Epithelial cell of proximal tubule (primary cell): ENCODE data around the gene FOXK2. TPM values are rescaled to one million over a fixed set of nuclear protein-coding genes. Genes with fewer than 3 reads are reported as not detected.
A peak's percentile ranks its signal among the peaks of the same experiment; 100 is the strongest.
"Not testable (repeated sequence)": the region's sequence is repeated elsewhere in the genome, so short reads cannot be mapped to it uniquely, and the experiment has no call there.

Experiments used
- DNase-seq: peaks from one replicate; pipeline ENCODE4 v3.0.0-alpha.2; 2011; ENCODE audit warnings: low read depth
- H3K4me3 ChIP-seq: 2 replicates; pipeline ENCODE4 v1.5.1; 2011; ENCODE audit warnings: low read depth, mild to moderate bottlenecking, low read length
- total RNA-seq: library from RNA; depleted of rRNA; stranded (reverse); fragments of >200 nt; gene quantifications from 2 replicates; pipeline ENCODE4 v1.2.3, GENCODE V29; 2015
- TF ChIP-seq, protein P1 (sequence below): conservative IDR thresholded peaks from 2 replicates; pipeline ENCODE4 v1.5.1; 2012; ENCODE audit warnings: low read depth, mild to moderate bottlenecking, low read length

FOXK2 gene
- total RNA-seq, 1 donor from 2014 or later = 33.4 TPM

DNA sequence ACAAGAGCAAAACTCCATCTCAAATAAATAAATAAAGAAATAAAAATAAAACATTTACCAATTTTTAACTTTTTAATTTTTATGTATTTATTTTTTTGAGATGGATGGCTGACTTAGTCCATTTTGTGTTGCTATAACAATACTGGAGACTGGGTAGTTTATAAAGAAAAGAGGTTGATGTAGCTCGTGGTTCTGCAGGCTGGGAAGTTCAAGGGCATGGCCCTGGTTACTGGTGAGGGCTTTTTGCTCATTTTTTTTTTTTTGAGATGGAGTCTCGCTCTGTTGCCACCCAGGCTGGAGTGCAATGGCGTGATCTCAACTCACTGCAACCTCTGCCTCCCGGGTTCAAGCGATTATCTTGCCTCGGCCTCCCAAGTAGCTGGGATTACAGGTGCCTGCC, 14.2 kb upstream of the FOXK2 start:
- TF ChIP-seq, protein P1, sequence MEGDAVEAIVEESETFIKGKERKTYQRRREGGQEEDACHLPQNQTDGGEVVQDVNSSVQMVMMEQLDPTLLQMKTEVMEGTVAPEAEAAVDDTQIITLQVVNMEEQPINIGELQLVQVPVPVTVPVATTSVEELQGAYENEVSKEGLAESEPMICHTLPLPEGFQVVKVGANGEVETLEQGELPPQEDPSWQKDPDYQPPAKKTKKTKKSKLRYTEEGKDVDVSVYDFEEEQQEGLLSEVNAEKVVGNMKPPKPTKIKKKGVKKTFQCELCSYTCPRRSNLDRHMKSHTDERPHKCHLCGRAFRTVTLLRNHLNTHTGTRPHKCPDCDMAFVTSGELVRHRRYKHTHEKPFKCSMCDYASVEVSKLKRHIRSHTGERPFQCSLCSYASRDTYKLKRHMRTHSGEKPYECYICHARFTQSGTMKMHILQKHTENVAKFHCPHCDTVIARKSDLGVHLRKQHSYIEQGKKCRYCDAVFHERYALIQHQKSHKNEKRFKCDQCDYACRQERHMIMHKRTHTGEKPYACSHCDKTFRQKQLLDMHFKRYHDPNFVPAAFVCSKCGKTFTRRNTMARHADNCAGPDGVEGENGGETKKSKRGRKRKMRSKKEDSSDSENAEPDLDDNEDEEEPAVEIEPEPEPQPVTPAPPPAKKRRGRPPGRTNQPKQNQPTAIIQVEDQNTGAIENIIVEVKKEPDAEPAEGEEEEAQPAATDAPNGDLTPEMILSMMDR = no peak
- H3K4me3 ChIP-seq = no peak overlapping the region
- no peak for DNase-seq

DNA sequence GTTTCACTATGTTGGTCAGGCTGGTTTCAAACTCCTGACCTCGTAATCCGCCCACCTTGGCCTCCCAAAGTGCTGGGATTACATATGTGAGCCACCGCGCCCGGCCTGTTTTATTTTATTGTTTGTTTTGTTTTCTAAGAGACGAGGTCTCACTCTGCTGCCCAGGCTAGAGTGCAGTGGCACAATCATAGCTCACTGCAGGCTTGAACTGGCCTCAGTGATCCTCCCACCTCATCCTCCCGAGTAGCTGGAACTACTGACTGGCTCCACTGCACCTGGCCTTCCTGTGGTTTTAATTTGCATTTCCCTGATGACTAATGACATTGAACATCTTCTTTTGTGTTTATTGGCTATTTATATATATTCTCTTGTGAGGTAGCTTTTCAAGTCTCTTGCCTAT, 13.1 kb upstream of the FOXK2 start:
- DNase-seq, H3K4me3 ChIP-seq: not testable (repeated sequence)

DNA sequence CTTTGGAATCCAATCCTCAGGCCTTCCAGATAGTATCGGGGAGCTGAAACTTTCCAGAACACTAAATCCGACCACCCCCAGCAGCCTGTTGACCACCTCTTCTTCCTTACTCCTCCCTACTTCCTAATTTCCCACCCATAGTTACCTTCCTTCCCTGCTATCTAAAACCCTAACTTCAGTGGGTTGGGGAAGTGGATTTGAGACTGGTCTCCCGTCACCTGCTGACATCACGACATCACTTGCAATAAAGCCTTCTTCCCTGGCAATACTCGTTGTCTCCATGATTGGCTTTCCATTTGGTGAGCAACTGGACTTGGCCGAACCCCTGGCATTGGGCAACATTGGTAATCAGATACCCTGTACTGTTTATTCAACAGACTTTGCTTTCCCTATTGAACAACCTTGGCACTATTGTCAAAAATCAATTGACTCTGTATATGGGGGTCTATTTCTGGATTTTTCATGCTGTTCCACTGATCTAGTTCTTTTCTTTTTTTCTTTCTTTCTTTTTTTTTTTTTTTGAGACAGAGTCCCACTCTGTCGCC, 11.8 kb upstream of the FOXK2 start:
- no peak for DNase-seq
- H3K4me3 ChIP-seq = no peak overlapping the region
- TF ChIP-seq, protein P1 = no peak

DNA sequence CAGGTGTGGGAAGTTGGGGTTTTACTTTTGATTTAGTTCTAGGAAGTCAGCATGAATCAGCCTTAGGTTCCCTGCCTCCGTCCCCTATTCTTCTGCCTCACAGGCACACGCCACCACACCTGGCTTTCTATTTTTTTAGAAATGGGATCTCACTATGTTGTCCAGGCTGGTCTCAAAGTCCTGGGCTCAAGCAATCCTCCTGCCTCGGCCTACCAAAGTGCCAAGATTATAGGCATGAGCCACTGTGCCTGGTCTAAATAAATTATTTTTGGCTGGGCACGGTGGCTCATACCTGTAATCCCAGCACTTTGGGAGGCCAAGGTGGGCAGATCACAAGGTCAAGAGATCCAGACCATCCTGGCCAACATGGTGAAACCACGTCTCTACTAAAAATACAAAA, 7.9 kb upstream of the FOXK2 start:
- H3K4me3 ChIP-seq, DNase-seq: not testable (repeated sequence)

DNA sequence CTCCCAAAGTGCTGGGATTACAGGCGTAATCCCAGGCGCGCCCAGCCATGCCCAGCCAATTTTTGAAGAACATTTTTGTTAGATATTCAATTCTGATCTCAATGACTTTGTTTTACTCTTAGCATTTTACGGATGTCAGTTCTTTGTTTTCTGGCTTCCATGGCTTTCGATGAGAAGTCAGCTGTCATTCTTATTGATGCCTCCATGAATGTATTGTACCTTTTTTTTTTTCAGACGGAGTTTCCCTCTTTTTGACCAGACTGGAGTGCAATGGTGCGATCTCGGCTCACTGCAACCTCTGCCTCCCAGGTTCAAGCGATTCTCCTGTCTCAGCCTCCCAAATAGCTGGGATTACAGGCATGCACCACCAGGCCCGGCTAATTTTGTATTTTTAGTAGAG, 5.7 kb upstream of the FOXK2 start:
- H3K4me3 ChIP-seq, DNase-seq: not testable (repeated sequence)

DNA sequence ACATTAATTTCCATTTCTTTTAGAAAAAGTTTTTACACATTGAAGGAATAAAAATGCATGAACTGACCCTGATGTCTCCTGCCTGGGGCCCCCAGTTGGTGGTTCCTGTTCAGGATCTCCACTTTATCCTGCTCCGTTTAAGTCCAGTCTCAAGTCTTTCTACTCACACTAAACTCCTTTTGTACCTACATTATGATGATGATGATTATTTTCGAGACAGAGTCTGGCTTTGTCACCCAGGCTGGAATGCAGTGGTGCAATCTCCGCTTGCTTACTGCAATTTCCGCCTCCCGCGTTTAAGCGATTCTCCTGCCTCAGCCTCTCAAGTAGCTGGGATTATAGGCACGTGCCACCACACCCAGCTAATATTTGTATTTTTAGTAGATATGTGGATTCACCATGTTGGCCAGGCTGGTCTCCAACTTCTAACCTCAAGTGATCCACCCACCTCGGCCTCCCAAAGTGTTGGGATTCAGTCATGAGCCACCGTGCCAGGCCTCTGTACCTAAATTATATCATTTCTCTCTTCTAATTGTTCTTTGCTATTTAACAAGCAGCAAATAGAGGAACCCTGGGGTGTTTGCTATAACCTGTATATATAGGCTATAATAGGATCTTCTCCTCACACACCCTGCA, 2.2 kb upstream of the FOXK2 start:
- DNase-seq = no peak
- TF ChIP-seq, protein P1 = no peak
- no peak overlapping the region for H3K4me3 ChIP-seq

DNA sequence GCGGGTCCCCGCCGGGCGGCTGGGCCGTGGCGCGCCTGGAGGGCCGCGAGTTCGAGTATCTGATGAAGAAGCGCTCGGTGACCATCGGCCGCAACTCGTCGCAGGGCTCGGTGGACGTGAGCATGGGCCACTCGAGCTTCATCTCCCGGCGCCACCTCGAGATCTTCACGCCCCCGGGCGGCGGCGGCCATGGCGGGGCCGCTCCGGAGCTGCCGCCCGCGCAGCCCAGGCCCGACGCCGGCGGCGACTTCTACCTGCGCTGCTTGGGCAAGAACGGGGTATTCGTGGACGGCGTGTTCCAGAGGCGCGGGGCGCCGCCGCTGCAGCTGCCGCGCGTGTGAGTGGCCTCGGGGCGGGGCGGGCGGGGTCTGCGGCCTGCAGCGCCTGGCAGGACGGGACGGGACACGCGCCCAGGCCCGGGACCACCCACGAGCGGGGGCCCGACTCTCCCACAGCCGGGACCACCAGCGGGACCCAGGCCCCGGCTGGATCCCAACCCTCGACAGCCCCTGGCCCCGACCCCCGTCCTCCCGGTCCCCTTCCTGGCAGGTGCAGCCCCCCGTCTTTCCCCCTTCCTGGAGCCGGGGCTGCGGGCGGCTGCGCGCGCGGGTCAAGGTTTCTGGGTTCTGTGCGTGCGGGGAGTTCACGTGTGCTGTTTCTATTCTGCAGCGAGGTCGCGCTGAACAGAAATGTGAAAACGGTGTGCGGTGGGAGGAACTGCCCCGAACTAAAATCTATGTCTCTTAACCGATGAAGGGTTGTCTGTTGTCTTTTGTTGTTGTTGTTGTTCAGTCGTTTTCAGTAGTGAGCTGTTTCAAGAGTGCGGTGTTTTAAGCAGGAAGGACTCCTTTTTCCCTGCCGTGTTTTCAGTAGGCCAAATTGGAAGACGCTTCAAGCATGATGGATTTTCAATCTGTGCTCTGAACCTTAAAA, 705 bp downstream of the FOXK2 start:
- no peak for DNase-seq
- peak overlapping the region; percentile 71 for H3K4me3 ChIP-seq
- TF ChIP-seq, protein P1 = no peak

DNA sequence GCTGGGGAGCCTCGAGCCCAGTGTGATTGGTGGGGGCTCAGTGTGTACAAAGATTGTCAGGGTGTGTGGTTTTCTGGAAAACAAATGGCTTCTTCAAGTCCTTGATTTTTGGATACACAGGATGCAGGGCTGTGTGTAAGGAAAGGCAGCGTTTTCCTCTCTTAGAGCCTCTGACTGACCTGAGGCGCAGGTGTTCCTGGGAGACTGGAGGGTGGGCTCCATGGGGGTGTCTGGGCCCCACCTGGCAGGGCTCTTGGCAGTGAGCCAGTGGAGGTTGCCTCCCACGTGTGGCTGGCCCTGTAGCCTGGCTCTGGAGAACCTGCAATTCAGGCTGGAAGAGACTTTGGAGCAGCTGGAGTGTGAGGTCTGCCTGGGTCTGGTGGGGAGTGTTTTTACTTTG, 5.0 kb downstream of the FOXK2 start:
- TF ChIP-seq, protein P1 = no peak
- H3K4me3 ChIP-seq = no peak overlapping the region
- no peak for DNase-seq
